Measurements from ENCODE around the gene MAP7D2.

Gene MAP7D2

GRCh38 chrX:20112022-20112774, 4.5 kb downstream of the MAP7D2 start:
- DNase-seq: no peak

GRCh38 chrX:20111271-20111670, 5.4 kb downstream of the MAP7D2 start:
- no peak for DNase-seq

- DNase-seq: no peak
Measured at GRCh38 chrX:20101934-20102581, 14.6 kb downstream of the MAP7D2 start.

- no peak for DNase-seq
Measured at GRCh38 chrX:20091499-20091898, 25.2 kb downstream of the MAP7D2 start.

GRCh38 chrX:20089845-20090244, 26.9 kb downstream of the MAP7D2 start:
- DNase-seq: no peak

GRCh38 chrX:20080277-20080676, 36.4 kb downstream of the MAP7D2 start:
- DNase-seq: no peak

GRCh38 chrX:20071511-20072079, 45.1 kb downstream of the MAP7D2 start:
- no peak for DNase-seq

GRCh38 chrX:20067709-20068561, 48.8 kb downstream of the MAP7D2 start:
- no peak for DNase-seq

- peak; percentile 1 for DNase-seq
Measured at GRCh38 chrX:20066968-20067708, 49.6 kb downstream of the MAP7D2 start.

GRCh38 chrX:20063716-20064351, 52.9 kb downstream of the MAP7D2 start:
- no peak for DNase-seq

GRCh38 chrX:20063153-20063552, 53.6 kb downstream of the MAP7D2 start:
- no peak for DNase-seq

- no peak for DNase-seq
Measured at GRCh38 chrX:20061855-20062254, 54.9 kb downstream of the MAP7D2 start.

GRCh38 chrX:20060961-20061748, 55.6 kb downstream of the MAP7D2 start:
- no peak for DNase-seq

- DNase-seq: no peak
Measured at GRCh38 chrX:20059467-20060128, 57.1 kb downstream of the MAP7D2 start.

GRCh38 chrX:20057479-20057878, 59.2 kb downstream of the MAP7D2 start:
- no peak for DNase-seq

GRCh38 chrX:20056704-20057103, 60.0 kb downstream of the MAP7D2 start:
- no peak for DNase-seq

GRCh38 chrX:20053537-20053936, 63.2 kb downstream of the MAP7D2 start:
- DNase-seq: no peak

- no peak for DNase-seq
Measured at GRCh38 chrX:20046864-20047263, 69.8 kb downstream of the MAP7D2 start.

GRCh38 chrX:20046223-20046622, 70.5 kb downstream of the MAP7D2 start:
- DNase-seq: no peak

- DNase-seq: no peak
Measured at GRCh38 chrX:20042221-20042620, 74.5 kb downstream of the MAP7D2 start.

- no peak for DNase-seq
Measured at GRCh38 chrX:20038966-20039365, 77.7 kb downstream of the MAP7D2 start.
